Astrocyte (in vitro differentiated cells and primary cell): ENCODE data around the gene ABHD16B.

Experiments
- CTCF ChIP-seq: IDR thresholded peaks from 2 replicates; pipeline ENCODE4 v1.5.1; 2011; ENCODE audit warnings: low read depth, mild to moderate bottlenecking, inconsistent platforms, low read length, moderate library complexity; ENCODE audit not compliant: insufficient read depth
- EZH2 ChIP-seq: IDR thresholded peaks from 2 replicates; pipeline ENCODE4 v1.6.1; 2012; ENCODE audit warnings: mild to moderate bottlenecking, low read length, inconsistent platforms; ENCODE audit not compliant: insufficient read depth

- TF ChIP-seq CTCF: no peak
- no peak for TF ChIP-seq EZH2
These were observed 20.3 kb downstream of the ABHD16B start for GRCh38 chr20:63881451-63882226.
